Endometrial microvascular endothelial cells (primary cell): Measurements from ENCODE around the gene CIPC. TPM values are rescaled to one million over a fixed set of nuclear protein-coding genes. Genes with fewer than 3 reads are reported as not detected.

Experiments
- in situ Hi-C: cut with HindIII; loops from 2 replicates; pipeline ENCODE4 v1.10.0; 2017; ENCODE audit warnings: low sequenced_read_pairs, low pct_unique_long_range_greater_than_20kb; ENCODE audit errors: inconsistent ontology term
- total RNA-seq: library from RNA; depleted of rRNA; stranded (reverse); fragments of >200 nt; gene quantifications from one replicate; pipeline ENCODE4 v1.2.3, GENCODE V29; 2015; ENCODE audit errors: inconsistent ontology term

Gene CIPC
- total RNA-seq, 1 donor from 2014 or later, result 31.9 TPM

DNA sequence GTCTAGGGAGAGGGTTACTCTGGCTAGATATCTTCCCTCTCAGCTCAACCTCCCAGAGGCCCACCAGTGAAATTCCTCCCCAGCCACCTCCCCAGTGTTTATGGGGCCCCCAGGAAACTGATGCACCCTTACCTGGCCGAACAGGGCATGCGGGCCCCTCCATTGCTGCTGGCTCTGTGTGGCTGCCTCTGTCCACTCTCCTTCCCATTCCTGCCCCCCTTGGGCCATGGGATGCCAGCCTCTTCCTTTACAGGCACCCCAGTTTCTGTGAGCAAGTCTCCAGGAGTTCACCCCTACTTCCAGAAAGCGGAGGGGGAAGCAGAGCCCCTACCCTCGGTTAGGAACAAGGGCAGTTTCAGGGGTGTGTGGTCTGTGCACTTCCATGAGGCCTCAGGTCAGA lies 63.0 kb downstream of the CIPC start:
- in situ Hi-C loops, result no loop called here

Other genes with a start within 250 kb of the CIPC start
- gene IRF2BPL, start 69.5 kb upstream of the CIPC start, total RNA-seq, result 21.6 TPM
- not detected for gene ZDHHC22, start 43.5 kb downstream of the CIPC start, total RNA-seq
- gene TMEM63C, start 83.5 kb downstream of the CIPC start, total RNA-seq, result not detected
- gene NGB, start 172.9 kb downstream of the CIPC start, total RNA-seq, result not detected
- gene POMT2, start 222.6 kb downstream of the CIPC start, total RNA-seq, result 16.4 TPM
- gene GSTZ1, start 222.8 kb downstream of the CIPC start, total RNA-seq, result 20.1 TPM